ENCODE measurements around the gene RBM17.

Gene RBM17

DNA sequence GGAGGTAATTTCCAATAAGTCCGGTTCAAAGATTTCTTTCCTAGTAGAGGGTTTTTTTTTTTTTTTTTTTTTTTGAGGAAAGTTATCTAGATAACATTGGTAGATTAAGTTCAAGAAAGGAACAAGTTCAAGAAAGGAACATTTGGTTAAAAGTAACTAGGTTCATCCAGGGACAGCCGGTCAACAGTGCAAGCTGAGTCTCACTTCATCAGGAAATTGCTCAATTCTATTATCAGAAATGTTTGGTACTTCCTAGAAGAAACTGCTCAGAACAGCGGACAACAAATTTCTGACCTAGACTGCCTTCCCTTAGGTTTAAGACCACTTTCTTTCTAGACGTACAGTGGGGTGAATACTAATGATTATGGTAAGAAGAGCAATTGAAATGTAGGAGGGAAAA, 23.0 kb upstream of the RBM17 start:
- Histone ChIP-seq H3K36me3 (ENCODE audit: insufficient read depth, insufficient read length, low read length) (peaks cover 2% of the 10 kb centered on the region), H3K27me3 (ENCODE audit: insufficient read depth, insufficient read length) (no peaks in the 10 kb centered on the region), H3K4me3 (ENCODE audit: insufficient read length, low read depth) (no peak overlapping the region), H3K9ac (ENCODE audit: insufficient read length, low read depth) (no peak overlapping the region), H3K4me1 (ENCODE audit: insufficient read depth, insufficient read length) (no peaks in the 10 kb centered on the region), H3K9me3 (ENCODE audit: insufficient read depth, low read length) (no peaks in the 10 kb centered on the region)
- TF ChIP-seq ZNF274 (IDR thresholded peaks at IDR 0.05; ENCODE audit: low read depth, low read length): no peak
- no peak for TF ChIP-seq YY1 (IDR thresholded peaks at IDR 0.05; ENCODE audit: insufficient read depth, insufficient read length)
- TF ChIP-seq SUZ12 (IDR thresholded peaks at IDR 0.05; ENCODE audit: extremely low read depth, insufficient read depth, insufficient read length): no peak
- no peak for DNase-seq (ENCODE audit: low read depth, low spot score)

DNA sequence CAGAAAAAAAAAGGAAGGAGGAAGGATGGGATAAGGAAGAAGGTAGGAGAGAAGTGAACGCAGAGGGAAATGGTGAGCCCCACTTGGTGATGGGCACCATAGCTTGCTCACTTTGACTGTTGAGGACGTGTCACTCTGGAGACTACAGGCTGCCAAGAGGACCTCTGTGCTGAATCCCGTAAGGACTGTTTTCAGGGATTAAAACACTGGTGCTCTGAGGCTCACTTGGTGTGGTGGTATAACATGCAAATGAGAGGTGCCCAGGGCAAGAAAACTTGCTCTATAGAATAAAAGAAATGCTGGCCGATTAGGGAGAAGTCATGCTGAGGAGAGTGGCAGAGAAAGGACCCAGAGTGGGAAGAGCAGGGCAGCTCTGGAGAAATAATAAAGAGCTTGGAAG, 21.4 kb upstream of the RBM17 start:
- no peaks in the 10 kb centered on the region for H3K4me1 ChIP-seq (ENCODE audit: insufficient read depth, insufficient read length)
- no peaks in the 10 kb centered on the region for H3K36me3 ChIP-seq (ENCODE audit: insufficient read depth, insufficient read length, low read length)
- H3K4me3 ChIP-seq (ENCODE audit: insufficient read length, low read depth): no peak overlapping the region
- no peak for DNase-seq (ENCODE audit: low read depth, low spot score)
- H3K27me3 ChIP-seq (ENCODE audit: insufficient read depth, insufficient read length): no peaks in the 10 kb centered on the region
- H3K9me3 ChIP-seq (ENCODE audit: insufficient read depth, low read length): no peaks in the 10 kb centered on the region
- no peak for TF ChIP-seq YY1 (IDR thresholded peaks at IDR 0.05; ENCODE audit: insufficient read depth, insufficient read length)
- TF ChIP-seq ZNF274 (IDR thresholded peaks at IDR 0.05; ENCODE audit: low read depth, low read length): no peak
- no peak for TF ChIP-seq SUZ12 (IDR thresholded peaks at IDR 0.05; ENCODE audit: extremely low read depth, insufficient read depth, insufficient read length)
- no peak overlapping the region for H3K9ac ChIP-seq (ENCODE audit: insufficient read length, low read depth)

DNA sequence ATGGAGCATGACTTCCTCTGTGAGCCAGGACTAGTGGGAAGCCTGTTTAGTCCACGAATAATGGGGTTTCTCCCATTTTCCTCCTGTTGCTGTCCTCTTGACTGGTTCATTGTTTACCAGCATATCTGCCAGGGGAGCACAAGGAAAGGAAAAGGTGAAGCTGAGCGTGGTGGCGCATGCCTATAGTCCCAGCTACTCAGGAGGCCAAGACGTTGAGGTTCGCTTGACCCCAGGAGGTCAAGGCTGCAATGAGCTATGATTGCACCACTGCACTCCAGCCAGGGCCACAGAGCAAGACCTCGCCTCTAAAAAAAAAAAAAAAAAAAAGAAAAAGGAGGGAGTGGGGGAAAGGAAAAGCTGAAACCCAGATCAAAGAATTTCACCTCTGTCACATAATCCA, 20.8 kb upstream of the RBM17 start:
- DNase-seq (ENCODE audit: low read depth, low spot score): no peak
- TF ChIP-seq SUZ12 (IDR thresholded peaks at IDR 0.05; ENCODE audit: extremely low read depth, insufficient read depth, insufficient read length): no peak
- TF ChIP-seq ZNF274 (IDR thresholded peaks at IDR 0.05; ENCODE audit: low read depth, low read length): no peak
- TF ChIP-seq YY1 (IDR thresholded peaks at IDR 0.05; ENCODE audit: insufficient read depth, insufficient read length): no peak
- H3K36me3 ChIP-seq (ENCODE audit: insufficient read depth, insufficient read length, low read length): no peaks in the 10 kb centered on the region
- H3K4me3 ChIP-seq (ENCODE audit: insufficient read length, low read depth): no peak overlapping the region
- no peaks in the 10 kb centered on the region for H3K27me3 ChIP-seq (ENCODE audit: insufficient read depth, insufficient read length)
- no peaks in the 10 kb centered on the region for H3K9me3 ChIP-seq (ENCODE audit: insufficient read depth, low read length)
- H3K4me1 ChIP-seq (ENCODE audit: insufficient read depth, insufficient read length): no peaks in the 10 kb centered on the region
- H3K9ac ChIP-seq (ENCODE audit: insufficient read length, low read depth): no peak overlapping the region

DNA sequence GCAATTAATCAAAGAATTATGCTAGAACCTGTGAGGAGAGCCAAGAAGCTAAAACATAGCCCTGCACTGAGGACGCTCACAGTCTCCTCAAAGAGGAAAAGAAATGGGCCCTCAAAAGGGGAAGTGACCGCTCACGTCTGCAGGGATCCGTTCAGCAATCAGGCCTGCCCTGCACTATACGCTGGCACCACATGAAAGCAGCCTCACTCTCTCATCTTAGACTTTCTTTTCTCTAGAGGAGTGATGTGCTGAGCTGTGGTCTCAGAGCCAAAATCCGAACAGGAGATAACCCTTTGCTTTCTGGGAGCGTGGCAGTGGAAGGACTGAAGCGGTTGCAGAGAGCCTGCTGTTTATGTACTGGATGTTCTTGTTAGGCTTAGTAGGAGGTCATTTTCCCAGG, 20.4 kb upstream of the RBM17 start:
- no peak for TF ChIP-seq ZNF274 (IDR thresholded peaks at IDR 0.05; ENCODE audit: low read depth, low read length)
- no peak for TF ChIP-seq YY1 (IDR thresholded peaks at IDR 0.05; ENCODE audit: insufficient read depth, insufficient read length)
- TF ChIP-seq SUZ12 (IDR thresholded peaks at IDR 0.05; ENCODE audit: extremely low read depth, insufficient read depth, insufficient read length): no peak
- Histone ChIP-seq H3K27me3 (ENCODE audit: insufficient read depth, insufficient read length) (no peaks in the 10 kb centered on the region), H3K4me1 (ENCODE audit: insufficient read depth, insufficient read length) (no peaks in the 10 kb centered on the region), H3K4me3 (ENCODE audit: insufficient read length, low read depth) (no peak overlapping the region), H3K9ac (ENCODE audit: insufficient read length, low read depth) (no peak overlapping the region), H3K36me3 (ENCODE audit: insufficient read depth, insufficient read length, low read length) (no peaks in the 10 kb centered on the region), H3K9me3 (ENCODE audit: insufficient read depth, low read length) (no peaks in the 10 kb centered on the region)
- DNase-seq (ENCODE audit: low read depth, low spot score): no peak

DNA sequence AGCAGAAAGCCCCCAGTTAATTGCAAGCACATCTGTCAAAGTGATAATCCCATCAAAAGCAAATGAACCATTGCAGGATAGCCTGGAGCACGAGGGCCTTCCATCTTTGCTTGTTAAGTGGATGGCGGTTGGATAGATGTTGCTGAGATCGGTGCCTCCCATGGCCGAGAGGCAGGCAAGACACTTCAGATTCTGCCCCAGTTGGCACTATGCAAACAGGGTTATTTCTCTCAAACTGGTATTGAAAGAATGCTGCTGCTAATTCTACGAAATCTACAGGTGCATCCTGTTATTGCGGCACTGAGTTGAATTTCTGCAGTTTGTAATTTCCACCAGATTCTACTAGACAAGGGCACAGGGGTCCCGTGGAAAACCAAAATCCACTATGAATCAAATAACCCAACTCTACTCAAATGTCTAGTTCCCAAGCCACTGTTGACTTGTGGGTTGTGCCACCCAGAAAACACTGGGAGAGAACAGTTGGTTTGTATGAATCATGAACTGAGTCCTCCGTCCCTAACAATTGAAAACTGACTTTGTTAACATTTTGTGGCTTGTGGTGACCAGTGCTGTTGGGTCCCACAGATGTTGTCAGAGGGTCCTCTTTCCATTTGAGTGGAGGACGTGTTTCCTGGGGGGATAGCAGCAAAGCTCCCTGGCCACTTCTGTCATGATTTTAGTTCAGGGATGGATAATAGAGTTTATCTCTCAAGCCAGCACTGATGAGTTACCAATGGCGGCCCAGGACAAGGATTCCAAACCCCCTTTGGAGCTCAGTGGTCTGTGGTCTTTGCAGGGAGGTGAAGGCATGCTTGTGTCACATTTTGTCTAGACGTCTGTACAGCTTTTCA, 19.5 kb upstream of the RBM17 start:
- no peaks in the 10 kb centered on the region for H3K36me3 ChIP-seq (ENCODE audit: insufficient read depth, insufficient read length, low read length)
- H3K27me3 ChIP-seq (ENCODE audit: insufficient read depth, insufficient read length): no peaks in the 10 kb centered on the region
- no peak overlapping the region for H3K9ac ChIP-seq (ENCODE audit: insufficient read length, low read depth)
- no peak overlapping the region for H3K4me3 ChIP-seq (ENCODE audit: insufficient read length, low read depth)
- H3K9me3 ChIP-seq (ENCODE audit: insufficient read depth, low read length): no peaks in the 10 kb centered on the region
- no peak for DNase-seq (ENCODE audit: low read depth, low spot score)
- no peaks in the 10 kb centered on the region for H3K4me1 ChIP-seq (ENCODE audit: insufficient read depth, insufficient read length)
- TF ChIP-seq SUZ12 (IDR thresholded peaks at IDR 0.05; ENCODE audit: extremely low read depth, insufficient read depth, insufficient read length) (no peak), YY1 (IDR thresholded peaks at IDR 0.05; ENCODE audit: insufficient read depth, insufficient read length) (no peak), ZNF274 (IDR thresholded peaks at IDR 0.05; ENCODE audit: low read depth, low read length) (no peak)

DNA sequence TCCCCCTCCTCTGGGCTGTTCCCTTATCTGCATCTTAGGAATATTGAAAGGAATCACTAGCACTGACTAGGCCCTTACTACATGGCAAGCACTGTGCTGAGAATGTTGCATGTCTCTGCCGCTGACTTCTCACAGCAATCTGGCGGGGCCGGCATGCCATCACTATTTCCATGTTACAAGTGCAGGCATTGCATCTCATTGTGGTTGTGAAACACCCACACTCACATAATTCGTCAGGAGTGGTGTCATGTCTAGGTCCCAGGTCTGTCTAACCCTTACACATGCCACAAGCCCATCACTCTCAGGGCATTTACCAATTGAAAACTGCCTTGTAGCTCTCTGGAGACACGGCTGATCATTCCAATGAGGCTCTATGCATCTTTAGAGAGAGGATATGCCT, 18.2 kb upstream of the RBM17 start:
- Histone ChIP-seq H3K27me3 (ENCODE audit: insufficient read depth, insufficient read length) (no peaks in the 10 kb centered on the region), H3K9ac (ENCODE audit: insufficient read length, low read depth) (no peak overlapping the region), H3K4me1 (ENCODE audit: insufficient read depth, insufficient read length) (no peaks in the 10 kb centered on the region), H3K36me3 (ENCODE audit: insufficient read depth, insufficient read length, low read length) (no peaks in the 10 kb centered on the region), H3K9me3 (ENCODE audit: insufficient read depth, low read length) (no peaks in the 10 kb centered on the region), H3K4me3 (ENCODE audit: insufficient read length, low read depth) (no peak overlapping the region)
- no peak for DNase-seq (ENCODE audit: low read depth, low spot score)
- TF ChIP-seq ZNF274 (IDR thresholded peaks at IDR 0.05; ENCODE audit: low read depth, low read length): no peak
- no peak for TF ChIP-seq SUZ12 (IDR thresholded peaks at IDR 0.05; ENCODE audit: extremely low read depth, insufficient read depth, insufficient read length)
- no peak for TF ChIP-seq YY1 (IDR thresholded peaks at IDR 0.05; ENCODE audit: insufficient read depth, insufficient read length)

DNA sequence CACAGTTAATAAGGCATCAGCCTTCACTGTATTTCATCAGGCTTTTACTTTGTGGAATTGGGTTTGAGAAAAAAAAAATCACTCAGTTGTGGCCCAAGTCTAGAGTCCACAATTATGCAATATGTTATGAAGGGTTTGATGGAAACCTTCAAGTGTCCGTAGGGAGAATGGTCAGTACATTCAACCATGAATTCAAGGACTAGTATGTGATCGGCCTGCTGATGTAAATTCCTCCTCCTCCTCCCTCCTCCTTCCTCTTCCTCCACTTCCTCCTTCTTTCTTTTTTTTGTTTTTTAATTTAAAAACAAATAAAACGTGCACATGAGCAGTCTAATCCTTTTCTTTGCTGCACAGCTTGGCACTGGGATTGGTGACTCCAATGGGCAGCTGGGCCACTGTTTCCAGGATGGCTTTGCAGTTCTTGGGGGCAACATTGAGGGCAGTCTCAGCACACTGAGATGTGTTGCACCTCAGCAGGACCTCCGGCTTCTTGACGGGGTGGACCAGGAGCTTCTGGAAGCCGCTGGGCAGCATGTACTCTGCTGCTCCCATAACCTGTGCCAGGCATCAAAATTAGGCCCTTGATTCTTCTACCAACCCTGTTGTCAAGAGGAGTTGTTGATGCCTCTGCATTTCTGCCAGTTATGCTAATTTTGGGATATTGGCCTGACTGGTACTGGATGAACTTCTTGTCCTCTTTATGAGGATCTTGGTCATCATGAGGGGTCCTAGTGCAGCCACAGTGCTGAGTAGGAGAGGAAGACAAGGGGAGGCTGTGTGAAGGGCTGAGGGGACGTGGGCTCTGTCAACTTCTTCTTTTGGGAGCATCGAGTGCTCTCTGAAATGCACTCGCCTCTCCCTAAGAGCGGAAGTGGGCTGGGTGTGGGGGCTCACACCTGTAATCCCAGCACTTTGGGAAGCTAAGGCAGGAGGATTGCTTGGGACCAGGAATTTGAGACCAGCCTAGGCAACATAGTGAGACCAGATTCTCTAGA, 17.4 kb upstream of the RBM17 start:
- no peak for TF ChIP-seq SUZ12 (IDR thresholded peaks at IDR 0.05; ENCODE audit: extremely low read depth, insufficient read depth, insufficient read length)
- no peak for TF ChIP-seq YY1 (IDR thresholded peaks at IDR 0.05; ENCODE audit: insufficient read depth, insufficient read length)
- TF ChIP-seq ZNF274 (IDR thresholded peaks at IDR 0.05; ENCODE audit: low read depth, low read length): no peak

More for the DNA sequence above, 17.4 kb upstream of the RBM17 start:
- Histone ChIP-seq H3K9me3 (ENCODE audit: insufficient read depth, low read length) (no peaks in the 10 kb centered on the region), H3K4me3 (ENCODE audit: insufficient read length, low read depth) (no peak overlapping the region), H3K4me1 (ENCODE audit: insufficient read depth, insufficient read length) (no peaks in the 10 kb centered on the region), H3K27me3 (ENCODE audit: insufficient read depth, insufficient read length) (no peaks in the 10 kb centered on the region), H3K9ac (ENCODE audit: insufficient read length, low read depth) (no peak overlapping the region), H3K36me3 (ENCODE audit: insufficient read depth, insufficient read length, low read length) (no peaks in the 10 kb centered on the region)
- no peak for DNase-seq (ENCODE audit: low read depth, low spot score)

All from NT2/D1 (cell line).